GM19468 (cell line): Measurements from ENCODE around the gene CHAF1B.
"Not testable (repeated sequence)": the region's sequence is repeated elsewhere in the genome, so short reads cannot be mapped to it uniquely, and the experiment has no call there.

Experiments used
- ATAC-seq: cut with Tn5 transposase; IDR thresholded peaks from one replicate; pipeline ENCODE4 v1.9.1; 2021; ENCODE audit warnings: mild to moderate bottlenecking, moderate library complexity, moderate number of reproducible peaks; ENCODE audit not compliant: unreplicated experiment; ENCODE audit errors: extremely low read depth

CHAF1B gene

DNA sequence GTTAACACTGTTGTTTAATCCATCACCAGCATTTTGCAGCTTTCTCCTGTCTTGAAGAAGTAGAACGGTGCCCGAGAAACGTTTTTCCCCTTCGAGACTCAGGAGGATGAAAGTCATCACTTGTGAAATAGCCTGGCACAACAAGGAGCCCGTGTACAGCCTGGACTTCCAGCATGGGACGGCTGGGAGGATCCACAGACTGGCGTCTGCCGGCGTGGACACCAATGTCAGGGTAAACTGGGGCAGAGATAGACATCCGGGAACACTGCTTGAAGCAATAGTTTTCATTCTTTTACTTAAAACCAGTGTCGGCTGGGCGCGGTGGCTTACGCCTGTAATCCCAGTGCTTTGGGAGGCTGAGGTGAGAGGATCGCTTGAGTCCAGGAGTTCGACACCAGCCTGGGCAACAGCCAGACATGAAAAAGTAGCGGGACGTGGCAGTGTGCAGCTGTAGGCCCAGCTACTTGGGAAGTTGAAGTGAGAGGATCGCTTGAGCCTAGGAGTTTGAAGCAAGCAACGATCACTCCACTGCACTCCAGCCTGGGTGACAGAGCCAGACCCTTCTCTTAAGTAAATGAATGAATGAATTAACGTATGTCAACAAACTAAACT, 945 bp downstream of the CHAF1B start:
- no peak for ATAC-seq

DNA sequence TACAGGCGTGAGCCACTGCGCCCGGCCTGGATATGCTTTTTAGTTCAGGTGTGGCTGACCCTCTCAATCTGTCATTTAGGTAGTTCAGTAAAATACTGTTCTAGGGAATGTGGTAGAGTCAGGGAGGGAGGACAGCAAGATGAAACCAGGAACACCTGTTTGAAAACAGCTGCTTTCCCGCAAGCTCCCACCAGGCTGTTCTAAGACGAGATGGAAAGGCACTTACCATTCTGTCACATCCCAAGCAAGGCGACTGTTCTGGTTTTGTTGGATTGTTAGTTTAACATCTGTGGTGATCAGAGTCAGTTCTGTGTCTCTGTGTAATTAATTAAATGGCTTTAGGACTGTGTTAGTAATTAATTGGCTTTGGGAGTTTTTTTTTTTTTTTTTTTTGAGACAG, 2.9 kb downstream of the CHAF1B start:
- no peak for ATAC-seq

DNA sequence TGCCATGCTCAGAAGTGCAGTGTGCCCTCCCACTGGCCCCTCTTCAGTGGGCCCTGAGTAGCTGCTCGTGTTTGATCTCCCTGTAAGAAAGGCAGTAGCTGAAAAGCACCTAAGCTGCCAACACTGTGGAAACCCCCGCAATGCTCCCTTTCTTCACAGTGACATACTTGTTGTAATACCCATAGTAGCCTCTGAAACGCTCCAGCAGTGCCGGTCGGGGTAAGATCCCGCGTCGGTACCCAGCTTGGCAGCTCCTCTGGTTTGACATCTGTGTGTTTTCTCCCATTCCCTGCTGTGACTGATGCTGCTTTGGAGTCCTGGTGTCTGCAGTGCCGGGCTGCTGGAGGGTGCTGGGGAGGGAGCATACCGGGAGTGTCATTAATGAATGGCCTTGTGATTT, 3.6 kb downstream of the CHAF1B start:
- ATAC-seq: no peak

DNA sequence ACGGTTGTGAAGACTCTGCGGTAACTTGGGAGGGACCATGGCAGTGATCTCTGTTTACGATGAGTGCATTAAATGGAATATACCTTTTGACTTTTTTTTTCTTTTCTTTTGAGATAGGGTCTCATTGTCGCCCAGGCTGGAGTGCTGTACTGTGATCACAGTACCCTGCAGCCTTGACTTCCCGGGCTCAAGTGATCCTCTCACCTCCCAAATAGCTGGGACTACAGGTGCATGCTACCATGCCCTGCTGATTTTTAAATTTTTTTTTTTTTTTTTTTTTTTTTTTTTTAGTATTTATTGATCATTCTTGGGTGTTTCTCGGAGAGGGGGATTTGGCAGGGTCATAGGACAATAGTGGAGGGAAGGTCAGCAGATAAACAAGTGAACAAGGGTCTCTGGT, 6.5 kb downstream of the CHAF1B start:
- ATAC-seq: not testable (repeated sequence)

GRCh38 chr21:36395353-36396111, 10.3 kb downstream of the CHAF1B start:
- ATAC-seq: no peak

GRCh38 chr21:36396325-36396724, 11.1 kb downstream of the CHAF1B start:
- ATAC-seq: no peak

DNA sequence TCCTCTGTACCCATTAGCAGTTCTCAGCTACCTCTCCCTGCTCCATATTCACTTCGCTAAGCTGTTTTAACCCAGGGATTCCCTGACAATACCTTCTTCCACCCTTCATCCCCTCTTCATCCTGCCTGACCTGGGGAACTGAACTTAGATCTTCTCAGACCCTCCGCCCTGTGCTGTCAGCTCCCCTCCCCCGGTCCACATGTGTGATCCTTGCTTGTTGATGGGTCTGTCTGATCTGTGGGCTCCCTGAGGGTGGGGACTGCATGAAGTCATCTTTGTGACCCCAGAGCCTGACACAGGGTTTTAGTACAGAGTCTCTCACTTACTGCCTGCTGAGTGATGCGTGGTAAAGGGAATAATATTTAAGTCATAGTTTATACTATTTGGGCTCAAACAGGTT, 11.8 kb downstream of the CHAF1B start:
- ATAC-seq: no peak

DNA sequence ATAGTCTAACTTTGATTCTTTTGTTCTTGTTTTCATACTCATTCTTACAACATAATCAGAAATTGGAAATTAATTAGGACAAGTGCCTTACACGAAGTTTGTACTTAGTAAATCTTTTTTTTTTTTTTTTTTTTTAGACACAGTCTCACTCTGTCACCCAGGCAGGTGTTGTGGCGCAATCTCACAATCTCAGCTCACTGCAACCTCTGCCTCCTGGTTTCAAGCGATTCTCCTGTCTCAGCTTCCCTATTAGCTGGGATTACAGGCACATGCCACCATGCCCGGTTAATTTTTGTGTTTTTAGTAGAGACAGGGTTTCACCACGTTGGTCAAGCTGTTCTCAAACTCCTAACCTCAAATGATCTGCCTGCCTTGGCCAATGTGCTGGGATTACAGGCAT, 12.4 kb downstream of the CHAF1B start:
- no peak for ATAC-seq

DNA sequence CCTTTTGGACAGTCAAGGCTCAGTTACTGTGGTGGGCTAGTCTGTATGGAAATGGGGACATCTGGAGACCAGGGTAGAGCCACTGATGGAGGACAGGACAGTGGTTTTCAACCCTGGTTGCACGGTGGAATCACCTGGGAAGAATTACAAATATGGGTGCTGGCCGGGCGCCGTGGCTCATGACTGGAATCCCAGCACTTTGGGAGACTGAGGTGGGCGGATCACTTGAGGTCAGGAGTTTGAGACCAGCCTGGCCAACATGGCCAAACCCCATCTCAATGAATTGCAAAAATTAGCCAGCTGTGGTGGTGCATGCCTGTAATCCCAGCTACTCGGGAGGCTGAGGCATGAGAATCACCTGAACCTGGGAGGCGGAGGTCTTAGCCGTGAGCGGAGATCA, 14.5 kb downstream of the CHAF1B start:
- not testable (repeated sequence) for ATAC-seq

DNA sequence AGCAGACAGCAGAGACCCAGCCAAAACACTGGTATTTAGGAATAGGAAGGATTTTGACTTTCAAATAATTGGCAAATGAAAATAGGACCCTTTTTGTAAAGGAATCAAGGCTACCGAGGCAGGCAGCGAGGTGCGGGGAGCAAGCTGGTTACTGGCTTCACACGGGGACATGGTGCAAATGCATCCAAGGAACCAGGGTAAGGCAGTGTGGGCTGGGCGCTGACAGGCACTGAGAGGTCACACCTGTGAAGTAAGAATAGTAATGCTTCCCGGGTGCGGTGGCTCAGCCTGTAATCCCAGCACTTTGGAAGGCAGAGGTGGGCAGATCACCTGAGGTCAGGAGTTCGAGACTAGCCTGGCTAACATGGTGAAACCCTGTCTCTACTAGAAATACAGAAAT, 15.5 kb downstream of the CHAF1B start:
- no peak for ATAC-seq

DNA sequence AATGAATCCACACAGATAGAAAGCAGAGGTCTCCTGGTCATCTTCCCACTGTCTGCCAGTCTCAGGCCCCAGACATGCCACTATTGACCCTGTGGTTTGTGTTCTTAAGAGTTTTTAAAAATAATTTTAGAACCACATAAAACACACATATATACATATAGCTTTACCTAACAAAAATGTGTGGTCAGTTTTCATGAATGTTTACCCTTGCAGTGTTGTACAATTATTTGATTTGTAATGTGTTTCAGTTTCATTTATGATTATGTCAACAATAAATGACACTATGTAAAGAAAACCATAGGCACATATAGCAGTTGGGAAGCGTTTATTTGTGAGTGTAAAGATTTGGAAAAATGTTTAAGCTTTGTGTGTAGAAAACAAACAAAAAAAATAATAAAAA, 17.1 kb downstream of the CHAF1B start:
- no peak for ATAC-seq

DNA sequence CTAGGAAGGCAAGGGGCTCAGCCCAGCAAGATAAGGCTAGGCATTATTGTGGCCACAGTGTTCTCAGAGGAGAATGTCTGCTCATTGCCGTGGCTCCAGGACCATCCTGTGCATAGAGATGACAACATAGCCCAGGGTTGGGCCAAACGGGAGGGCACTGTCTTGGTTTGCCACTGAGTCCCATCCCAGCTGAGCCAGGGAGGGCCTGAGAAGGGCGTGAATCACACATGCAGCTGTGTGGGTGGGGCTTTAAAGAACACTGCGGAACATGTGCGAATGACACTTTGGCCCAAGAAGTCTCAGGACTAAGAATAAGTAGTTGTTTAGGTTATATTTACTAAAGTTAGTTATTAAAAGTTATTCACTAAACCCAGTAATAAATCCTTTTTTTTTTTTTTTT, 18.5 kb downstream of the CHAF1B start:
- ATAC-seq: no peak

DNA sequence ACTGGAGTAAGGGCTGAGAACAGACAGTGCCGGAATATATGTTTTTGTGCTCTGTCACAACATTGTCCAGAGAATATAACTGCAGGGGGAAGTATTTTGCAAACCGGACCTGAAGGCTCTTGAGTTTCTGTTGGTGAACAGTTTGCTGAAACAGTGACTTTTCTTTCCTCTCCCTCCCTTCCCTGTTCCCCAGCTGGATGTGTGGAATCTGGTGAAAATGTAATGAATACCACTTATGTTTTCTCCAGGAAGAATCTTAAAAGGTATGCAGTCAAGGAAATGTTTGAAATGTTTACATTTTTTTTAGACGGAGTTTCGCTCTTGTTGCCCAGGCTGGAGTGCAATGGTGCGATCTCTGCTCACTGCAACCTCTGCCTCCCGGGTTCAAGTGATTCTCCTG, 23.4 kb downstream of the CHAF1B start:
- no peak for ATAC-seq

GRCh38 chr21:36411301-36411700, 26.1 kb downstream of the CHAF1B start:
- no peak for ATAC-seq

DNA sequence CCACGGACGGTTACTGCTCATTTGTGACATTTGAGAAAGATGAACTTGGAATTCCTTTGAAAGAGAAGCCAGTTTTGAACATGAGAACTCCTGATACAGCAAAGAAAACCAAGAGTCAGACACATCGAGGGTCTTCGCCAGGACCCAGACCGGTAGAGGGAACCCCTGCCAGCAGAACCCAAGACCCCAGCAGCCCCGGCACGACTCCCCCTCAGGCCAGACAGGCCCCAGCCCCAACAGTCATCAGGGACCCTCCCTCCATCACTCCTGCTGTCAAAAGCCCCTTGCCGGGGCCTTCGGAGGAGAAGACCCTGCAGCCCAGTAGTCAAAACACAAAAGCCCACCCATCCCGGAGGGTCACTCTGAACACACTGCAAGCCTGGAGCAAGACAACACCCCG, 27.7 kb downstream of the CHAF1B start:
- ATAC-seq: no peak

DNA sequence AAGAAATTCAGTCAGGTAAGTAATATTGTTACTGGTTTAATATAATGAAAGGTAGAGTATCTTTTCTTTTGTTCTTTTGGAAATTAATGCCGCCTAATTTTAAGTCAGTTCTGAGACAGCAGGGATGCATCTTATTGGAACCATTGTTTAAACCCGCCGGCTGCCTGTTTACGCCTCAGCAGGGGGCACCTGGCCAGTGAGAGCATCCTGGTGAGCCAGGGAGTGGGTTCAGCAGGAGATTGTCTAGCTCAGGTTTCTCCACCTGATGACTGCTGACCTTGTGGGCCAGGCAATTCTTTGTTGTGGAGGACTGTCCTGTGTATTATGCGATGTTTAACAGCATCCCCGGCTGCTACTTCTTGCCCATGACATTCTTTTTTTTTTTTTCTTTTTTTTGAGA, 30.2 kb downstream of the CHAF1B start:
- no peak for ATAC-seq

- no peak for ATAC-seq
These were observed 34.0 kb downstream of the CHAF1B start for GRCh38 chr21:36419241-36419640.

DNA sequence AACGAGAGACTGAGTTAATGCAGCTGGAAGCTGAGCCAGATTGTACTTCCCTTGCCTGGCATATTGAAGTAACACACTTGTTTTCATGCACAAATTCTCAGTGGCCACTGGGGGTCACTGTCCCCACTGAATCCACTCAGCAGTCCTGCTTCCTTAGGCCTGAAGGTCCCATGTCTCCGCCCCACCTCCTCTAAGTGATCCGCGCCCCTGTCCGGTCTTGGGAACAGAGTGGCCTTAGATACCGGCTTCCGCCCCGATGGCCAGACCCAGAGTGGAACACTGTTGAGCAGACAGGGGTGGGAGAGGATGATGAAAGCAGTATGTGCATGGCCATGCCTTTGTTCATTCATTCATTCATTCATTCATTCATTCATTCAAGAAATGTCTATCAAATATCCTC, 34.8 kb downstream of the CHAF1B start:
- ATAC-seq: no peak

DNA sequence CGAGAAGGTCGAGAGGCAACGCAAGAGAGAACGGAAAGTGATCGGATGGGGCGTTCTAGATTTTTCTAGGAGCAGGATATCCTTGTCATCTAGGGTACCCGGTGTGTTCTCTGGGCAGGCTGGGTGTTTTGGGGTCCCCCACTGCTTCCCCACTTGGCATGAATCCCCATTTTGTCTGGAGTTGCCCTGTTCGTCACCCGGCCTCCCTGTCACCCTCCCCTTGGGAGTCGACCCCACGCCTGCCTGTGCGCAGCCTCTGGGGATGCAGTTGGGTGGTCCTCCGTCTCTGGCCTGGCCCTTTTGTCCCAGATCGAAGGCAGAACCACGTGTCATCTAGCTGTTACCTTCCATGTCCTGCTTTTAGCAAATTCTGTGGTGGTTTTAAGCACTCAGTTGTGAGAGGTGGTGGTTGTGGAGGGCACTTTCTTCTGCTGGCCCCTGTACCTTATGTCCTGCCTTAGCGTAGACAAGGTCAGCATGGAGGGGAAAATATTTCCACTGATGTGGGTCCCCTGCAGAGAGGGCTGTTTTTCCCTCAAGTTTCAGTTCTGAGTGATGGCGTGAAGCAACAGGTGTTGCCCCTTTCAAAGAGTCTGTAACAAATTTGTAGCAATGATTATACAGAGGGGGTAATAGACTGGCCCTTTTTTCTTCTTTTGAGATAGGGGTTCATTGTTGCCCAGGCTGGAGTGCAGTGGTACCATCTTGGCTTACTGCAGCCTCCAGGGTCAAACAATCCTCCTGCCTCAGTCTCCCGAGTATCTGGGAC, 35.6 kb downstream of the CHAF1B start:
- ATAC-seq: no peak

- ATAC-seq: no peak
These were observed 37.3 kb downstream of the CHAF1B start for GRCh38 chr21:36422279-36423098.
